Activated CD8-positive, alpha-beta memory T cell treated with anti-CD3 and anti-CD28 coated beads, Interleukin-2, amount 50 U/mL, for 24 hours (primary cell): ENCODE results near the gene TMEM150A.
"Not testable (repeated sequence)": the region's sequence is repeated elsewhere in the genome, so short reads cannot be mapped to it uniquely, and the experiment has no call there.

Experiments used
- DNase-seq: peaks from one replicate; pipeline ENCODE4 v3.0.0-alpha.2; 2020; ENCODE audit errors: extremely low read depth

TMEM150A gene

DNA sequence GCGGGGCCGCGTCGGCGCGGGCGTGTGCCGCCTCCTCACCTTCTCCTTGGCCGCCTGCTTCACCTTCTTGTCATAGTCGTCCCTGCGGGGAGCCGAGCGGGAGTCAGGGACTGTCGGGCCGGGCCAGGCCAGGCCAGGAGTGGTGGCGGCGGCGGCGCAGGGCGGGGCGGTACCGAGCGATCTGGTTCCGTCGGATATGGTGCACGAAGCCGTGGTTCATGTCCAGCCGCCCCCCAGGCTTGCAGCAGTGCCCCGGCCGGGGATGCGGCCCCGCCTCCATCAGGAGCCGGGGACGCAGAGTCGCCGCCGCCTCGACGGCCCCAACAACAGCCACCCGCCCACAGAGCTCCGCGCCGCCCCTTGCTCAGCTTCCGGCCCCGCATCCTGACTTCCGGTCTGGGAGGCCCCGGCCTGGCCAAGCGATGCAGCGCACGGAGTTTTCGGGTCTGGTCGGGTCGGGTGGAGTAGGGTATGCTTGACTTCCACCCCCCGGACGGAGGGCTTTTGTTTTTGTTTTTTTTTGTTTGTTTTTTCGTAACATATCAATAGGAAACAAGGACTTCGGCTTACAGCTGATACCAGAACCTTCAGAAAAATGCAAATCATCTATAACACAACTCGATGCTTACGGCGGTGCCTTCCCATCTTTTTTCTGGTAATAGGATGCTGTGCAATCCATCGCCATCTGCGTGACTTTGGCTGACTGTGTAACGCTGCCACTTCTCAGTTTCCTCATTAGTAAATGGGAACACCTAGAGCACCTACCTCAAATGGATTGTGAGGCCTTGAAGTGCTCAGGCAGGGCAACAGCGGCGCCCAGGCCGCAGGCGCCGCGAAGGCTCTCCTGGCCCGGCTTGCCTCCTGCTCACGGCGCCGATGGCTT is 9.4 kb upstream of the TMEM150A start, which contains the start of gene C2orf68:
TSS of gene C2orf68 (minus strand) at position 362 of the 883 bp plus-strand sequence. CDS start at position 280, 82 bp downstream.
- DNase-seq, result peak; percentile 72

GRCh38 chr2:85611217-85611704 is 8.8 kb upstream of the TMEM150A start:
- no peak for DNase-seq

- DNase-seq, result no peak
These were observed 5.0 kb upstream of the TMEM150A start for GRCh38 chr2:85607268-85608215.

- no peak for DNase-seq
These were observed 3.6 kb upstream of the TMEM150A start for GRCh38 chr2:85606116-85606455.

GRCh38 chr2:85605406-85606115 is 3.1 kb upstream of the TMEM150A start:
- DNase-seq, result no peak

DNA sequence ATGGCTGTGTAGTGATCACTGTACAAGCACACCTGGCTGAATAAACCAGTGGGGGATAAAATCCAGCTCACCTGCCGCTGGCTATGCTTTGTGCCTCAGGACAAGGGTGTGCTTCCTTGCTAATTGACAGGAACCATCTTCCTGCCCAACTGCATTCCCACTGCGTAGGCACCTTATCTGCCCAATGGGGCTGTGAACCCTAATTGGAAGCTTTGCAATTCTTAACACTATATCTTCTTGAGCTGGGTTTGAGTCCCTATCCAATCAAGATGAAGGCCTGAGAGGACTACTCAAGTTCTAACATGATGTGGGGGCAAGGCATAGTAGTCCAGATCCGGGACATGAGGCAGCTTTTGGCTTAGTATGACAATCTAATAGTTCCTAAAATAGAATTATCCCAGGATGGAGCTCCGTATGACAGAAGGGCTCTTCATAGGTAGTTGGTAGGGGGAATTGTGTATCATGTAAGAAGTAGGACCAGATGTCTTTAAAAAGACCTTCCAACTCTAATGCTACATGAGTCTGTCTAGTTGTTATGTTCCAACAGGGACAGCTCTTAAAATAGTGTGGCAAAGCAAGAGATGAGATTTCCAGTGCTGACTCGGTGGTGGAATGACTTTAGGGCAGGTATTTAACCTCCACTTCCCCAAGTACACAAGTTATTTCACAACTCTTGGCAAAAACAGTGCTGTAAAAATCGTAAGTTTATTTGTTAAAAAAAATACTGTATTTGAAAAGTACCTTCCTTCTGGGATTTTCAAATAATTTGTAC is 2.3 kb upstream of the TMEM150A start:
- no peak for DNase-seq

DNA sequence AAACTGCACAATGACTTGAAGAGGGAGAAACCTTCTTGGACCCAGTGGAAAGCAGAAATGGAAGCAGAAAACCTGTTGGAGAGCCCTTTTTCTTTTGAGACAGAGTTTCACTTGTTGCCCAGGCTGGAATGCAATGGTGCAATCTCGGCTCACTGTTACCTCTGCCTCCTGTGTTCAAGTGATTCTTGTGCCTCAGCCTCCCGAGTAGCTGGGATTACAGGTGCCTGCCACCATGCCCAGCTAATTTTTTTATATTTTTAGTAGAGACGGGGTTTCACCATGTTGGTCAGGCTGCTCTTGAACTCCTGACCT is 1.6 kb upstream of the TMEM150A start:
- not testable (repeated sequence) for DNase-seq

- no peak for DNase-seq
These were observed 575 bp downstream of the TMEM150A start for GRCh38 chr2:85601771-85602475.

DNA sequence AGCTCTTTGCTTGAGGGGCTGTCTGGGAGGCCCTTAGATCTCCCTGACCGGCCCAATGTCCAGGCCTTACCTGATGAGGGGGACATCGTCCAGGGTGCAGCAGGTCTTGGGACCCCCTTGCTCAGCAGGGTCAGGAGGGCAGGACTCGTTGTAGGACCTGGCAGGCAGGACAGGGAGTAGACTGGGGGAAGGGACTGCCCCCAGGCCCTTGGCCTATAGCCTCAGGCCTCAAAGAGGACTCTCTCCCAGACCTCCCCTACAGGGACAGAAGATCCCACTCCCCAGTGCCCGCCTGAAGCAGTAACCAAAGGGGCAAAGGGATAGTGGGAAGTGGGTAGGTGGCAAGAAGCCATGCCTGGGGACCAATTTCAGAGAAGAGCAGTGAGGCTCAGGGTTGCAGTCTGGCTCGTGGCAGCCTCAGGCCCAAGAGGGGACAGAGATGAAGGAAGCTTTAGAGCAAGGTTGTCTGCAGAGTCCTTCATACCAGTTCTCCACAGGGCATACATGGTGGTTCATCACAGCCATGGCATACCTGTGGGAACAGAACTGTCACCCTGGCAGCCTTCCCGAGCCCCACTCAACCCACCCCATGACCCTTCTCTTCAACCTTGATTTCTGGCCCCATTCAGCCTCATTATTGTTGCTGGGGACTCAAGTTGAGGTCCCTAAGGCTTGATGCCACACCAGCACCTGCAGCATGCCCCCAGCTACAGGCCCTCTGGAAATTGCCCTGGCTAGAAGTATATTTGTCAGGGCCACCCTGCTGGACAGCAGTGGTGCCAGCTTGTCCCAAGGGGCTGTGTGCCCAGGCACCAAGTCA is 1.3 kb downstream of the TMEM150A start:
- no peak for DNase-seq

- no peak for DNase-seq
These were observed 2.3 kb downstream of the TMEM150A start for GRCh38 chr2:85600235-85600575.

- no peak for DNase-seq
These were observed 2.8 kb downstream of the TMEM150A start for GRCh38 chr2:85599468-85600234.

GRCh38 chr2:85598594-85599340 is 3.7 kb downstream of the TMEM150A start:
- no peak for DNase-seq

GRCh38 chr2:85597241-85597640 is 5.3 kb downstream of the TMEM150A start:
- no peak for DNase-seq

DNA sequence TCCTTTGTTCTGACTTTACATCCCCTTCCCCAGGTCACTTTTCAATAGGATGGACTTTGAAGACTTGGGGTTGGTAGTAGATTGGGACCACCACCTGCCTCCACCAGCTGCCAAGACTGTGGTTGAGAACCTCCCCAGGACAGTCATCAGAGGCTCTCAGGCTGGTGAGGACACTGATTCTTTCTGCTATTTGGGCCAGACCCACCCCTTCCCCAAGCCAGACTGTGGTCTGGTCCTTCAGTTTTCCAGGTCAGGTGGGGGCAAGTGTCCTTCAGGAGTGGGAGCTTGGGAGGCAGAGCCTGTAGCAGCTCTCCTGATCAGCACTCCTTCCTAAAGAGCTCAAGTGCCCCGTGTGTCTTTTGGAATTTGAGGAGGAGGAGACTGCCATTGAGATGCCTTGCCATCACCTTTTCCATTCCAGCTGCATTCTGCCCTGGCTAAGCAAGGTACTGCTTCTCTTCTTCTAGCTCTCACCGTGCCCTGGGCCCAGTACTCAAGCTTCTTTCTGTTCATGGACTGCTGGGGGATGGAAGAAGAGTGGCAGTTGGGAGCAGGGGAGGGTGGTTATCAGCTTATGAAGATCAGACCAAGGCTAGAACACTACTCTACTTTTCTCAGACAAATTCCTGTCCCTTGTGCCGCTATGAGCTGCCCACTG is 5.9 kb downstream of the TMEM150A start:
- DNase-seq, result no peak

DNA sequence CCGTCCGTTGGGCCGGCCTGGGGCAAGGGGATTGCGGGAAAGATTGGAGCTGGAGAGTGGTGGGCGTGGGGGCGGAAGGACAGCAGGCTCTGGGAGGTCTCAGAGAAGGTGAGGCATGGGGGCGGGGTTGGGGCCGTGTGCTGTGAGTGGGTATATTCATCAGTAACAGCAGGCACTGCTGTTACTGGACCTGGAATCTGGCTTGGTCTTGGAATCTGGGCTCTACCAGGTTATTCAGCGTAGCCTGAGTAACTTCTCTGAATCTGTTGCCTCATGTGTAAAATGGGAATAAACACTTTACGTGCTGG is 6.5 kb downstream of the TMEM150A start:
- DNase-seq, result no peak

DNA sequence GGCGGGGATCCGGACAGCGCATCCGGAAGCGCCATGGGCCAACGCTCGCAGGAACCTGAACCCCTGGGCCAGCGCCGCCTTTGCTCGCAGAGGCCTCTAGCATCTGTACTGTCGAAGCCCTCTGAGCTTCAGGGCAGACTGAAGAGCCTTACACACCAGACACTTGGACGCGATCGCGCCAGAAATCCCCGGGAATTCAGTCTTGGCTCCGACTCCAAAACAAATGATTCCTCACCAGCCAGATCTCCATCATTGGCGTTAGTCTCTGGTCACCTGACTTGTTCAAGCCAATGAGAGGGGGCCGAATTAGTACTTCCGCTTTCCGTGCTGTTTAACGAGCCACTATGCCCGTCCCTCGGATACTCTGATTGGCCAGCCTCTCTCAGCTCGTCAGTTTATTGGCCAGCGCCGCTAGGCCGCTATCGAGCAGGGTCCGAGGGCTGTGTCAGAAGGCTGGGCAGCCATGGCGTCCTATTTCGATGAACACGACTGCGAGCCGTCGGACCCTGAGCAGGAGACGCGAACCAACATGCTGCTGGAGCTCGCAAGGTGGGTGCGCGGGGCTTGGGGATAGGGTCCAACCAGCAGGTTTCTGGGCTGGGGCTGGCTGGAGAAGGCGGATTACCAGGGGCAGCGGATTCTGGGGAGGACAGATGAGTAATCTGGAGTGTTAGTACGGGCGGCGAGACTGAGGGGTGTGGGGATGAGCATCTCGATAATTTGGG is 7.0 kb downstream of the TMEM150A start, which contains the start of gene RNF181:
TSS of gene RNF181 (plus strand) at position 445 of the 725 bp plus-strand sequence. CDS start at position 464, 19 bp downstream.
- DNase-seq, result peak; percentile 84

GRCh38 chr2:85594715-85595300 is 7.7 kb downstream of the TMEM150A start:
- DNase-seq, result no peak
